Measurements from ENCODE around the gene CAGE1.

CAGE1 gene

GRCh38 chr6:7304821-7305220, 84.7 kb downstream of the CAGE1 start:
- DNase-seq: no peak

DNA sequence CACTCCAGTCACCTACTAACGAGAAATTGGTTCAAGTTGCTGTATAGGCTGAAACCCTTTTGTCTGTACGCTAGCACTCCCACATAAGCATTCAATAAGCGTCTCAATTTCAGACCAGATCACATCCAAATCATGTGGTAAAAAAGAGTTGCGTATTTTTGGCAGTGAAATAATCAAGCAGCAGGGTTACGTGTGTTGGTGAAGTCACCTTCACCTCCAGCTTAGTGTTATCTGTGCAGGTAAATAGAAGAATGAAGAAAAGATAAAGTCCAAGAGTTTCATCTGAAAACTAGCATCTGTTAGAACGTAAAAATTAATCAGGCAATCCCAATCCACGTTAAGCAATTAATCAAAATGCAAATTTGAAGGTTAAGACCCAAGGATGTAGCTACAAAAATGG, 87.8 kb downstream of the CAGE1 start:
- DNase-seq: no peak

- no peak for DNase-seq
Observed at GRCh38 chr6:7300926-7301325, 88.6 kb downstream of the CAGE1 start.

DNA sequence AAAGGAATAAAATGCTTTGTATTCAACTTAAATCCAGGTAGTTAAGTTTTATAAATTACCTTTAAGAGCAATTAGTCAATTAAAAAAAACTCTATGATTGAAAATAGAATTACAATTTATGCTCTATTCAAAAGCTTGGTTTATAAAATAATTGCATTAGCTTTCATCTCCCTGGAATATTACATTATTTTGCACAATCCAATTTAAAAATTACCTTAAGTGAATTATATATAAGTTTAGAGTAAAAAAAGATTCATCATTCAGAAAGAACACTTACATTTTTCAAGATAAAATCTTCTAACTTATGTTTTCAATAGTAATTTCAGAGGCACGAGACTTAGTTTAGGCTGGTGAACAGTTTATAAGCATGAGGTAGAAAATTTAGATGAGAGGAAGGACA, 91.4 kb downstream of the CAGE1 start:
- no peak for DNase-seq

DNA sequence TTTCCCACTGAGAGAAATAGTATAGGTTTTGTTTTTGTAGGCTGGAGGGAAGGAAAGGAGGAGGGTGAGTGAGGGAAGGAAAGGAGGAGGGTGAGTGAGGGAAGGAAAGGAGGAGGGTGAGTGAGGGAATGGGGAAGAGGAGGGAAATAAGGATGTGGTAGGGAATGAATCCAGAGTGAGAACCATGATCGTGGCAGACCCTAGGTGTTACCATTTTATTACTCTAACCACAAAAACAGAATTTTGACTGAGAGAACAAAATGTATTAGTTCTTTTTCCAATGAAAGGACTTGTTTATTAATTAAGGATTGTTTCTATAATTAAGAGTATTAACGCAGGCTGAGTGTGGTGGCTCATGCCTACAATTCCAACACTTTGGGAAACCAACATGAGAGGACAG, 92.9 kb downstream of the CAGE1 start:
- no peak for DNase-seq

DNA sequence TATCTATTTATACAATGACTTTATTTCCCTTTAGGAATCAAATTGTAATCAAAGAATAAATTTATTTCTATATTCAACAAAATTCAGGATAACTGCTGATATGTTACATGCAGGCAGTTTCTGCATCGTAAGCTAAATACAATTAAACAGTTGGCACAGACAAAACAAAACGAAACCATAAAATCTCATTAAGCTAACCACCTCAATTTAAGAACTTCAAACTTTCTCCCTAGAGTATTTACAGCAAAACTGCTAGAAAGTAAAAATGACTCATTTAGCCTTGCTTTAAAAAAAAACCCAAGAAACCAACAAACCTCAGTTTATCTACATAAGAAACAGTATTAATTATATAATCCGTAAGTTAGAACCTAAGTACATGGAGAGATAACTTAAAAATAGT, 93.6 kb downstream of the CAGE1 start:
- DNase-seq: no peak

DNA sequence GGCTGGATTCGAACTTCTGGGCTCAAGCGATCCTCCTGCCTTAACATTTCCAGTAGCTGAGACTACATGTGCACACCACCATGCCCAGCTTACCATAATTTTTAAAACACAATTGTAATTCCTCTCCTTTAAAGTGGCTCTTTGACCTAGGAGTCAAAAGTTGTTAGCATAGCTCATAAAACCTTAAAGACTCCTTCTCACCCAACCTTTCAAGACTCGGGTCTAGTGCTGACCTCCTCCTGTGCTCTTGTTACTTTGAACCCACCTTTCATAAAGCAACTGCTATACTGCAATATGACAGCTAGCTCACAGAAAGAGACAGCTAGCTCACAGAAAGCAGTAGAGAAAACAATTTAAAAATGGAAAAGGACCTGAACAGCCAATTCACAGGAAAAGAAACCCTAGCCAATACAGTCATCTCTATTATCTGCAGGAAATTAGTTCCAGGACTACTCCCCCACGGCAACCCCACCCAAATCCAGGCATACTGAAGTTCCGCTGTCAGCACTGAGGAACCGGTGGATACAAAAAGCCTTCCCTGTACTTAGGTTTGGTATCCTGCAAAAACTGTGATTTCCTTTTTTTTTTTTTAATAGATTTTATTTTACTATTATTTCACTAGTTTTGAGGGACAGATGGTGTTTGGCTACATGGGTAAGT, 96.8 kb downstream of the CAGE1 start:
- no peak for DNase-seq

DNA sequence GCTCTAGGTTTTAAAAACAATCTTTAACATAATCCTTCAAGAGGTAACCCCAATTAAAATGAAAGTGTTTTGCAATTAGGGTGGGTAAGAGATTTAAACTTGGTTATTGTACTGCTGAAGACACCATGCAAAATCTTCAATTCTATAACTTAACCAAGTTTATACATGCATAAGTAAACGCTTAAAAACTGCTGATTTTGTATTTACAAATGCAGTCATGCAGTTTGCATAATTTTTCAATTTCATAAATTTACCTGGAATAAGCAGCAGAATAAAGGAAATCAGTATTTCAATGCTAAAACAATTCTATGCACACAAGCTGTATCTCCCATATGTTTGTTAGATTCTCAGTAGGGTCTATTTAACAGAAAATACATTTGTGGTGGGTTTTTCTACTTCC, 99.5 kb downstream of the CAGE1 start:
- no peak for DNase-seq

DNA sequence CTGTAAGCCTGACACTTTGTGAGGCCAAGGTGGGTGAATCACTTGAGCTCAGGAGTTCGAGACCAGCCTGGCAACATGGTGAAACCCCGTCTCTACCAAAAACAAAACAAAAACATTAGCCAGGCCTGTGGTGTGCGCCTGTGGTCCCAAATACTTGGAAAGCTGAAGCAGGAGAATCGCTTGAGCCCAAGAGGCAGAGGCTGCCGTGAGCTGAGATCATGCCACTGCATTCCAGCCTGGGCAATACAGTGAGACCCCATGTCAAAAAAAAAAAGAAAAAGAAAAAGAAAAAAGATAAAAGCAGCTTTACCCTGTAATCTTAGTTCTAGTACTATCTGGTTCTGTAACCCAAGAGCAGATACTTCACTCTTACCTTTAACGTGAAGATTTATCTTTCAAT, 104.1 kb downstream of the CAGE1 start:
- DNase-seq: no peak

GRCh38 chr6:7283676-7284075, 105.9 kb downstream of the CAGE1 start:
- no peak for DNase-seq

DNA sequence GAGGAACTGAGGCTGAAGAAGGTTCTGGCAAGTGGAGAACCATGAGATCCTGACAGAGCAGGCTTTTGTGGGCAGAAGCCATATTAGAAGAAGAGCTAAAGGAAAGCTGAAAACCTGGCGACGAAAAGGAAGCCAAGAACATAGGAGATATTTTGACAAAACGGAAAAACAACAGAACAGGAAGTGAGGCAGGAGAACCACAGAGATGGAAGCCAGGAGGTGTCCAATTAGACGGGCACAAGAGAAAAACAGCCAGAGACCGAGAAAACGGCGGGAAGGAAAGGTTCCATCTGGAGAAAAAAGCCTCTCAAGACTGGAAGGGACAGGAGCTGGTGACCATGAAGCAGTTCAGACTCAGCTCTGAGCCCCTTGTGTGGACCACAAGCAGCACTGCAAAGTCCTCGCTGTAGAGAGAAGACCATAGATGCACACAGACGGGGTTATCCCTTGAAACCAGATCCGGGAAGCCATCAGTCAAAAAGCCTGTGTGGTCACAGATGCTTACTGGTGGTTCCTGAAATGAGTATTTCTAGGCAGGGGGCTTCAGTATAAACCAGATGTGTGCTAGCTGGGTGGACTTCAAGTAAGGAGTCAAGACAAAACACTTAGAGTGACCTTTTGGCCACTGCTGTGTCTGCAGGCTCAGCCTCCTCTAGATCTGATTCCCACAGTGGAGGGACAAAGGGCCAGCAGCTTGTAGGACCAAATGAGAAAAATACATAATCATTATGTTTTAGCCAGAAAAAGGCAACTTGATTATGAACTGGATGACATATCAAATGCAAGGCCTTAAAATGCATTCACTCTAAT, 107.2 kb downstream of the CAGE1 start:
- DNase-seq: no peak

All from GOT3 (cell line).